GM23248 (cell line): ENCODE measurements around the gene THSD4. TPM values are rescaled to one million over a fixed set of nuclear protein-coding genes. Genes with fewer than 3 reads are reported as not detected.

Source experiments
- DNase-seq: peaks from one replicate; pipeline ENCODE4 v3.0.0-alpha.2; 2015
- H2AFZ ChIP-seq: fragments of 200-600 bp; sonication (generic); 2 replicates; pipeline ENCODE4 v1.6.1; 2016; ENCODE audit warnings: antibody characterized with exemption
- H3F3A ChIP-seq: fragments of 200-600 bp; sonication (generic); 2 replicates; pipeline ENCODE4 v1.6.1; 2016; ENCODE audit warnings: mild to moderate bottlenecking, antibody characterized with exemption, mixed run types; ENCODE audit not compliant: insufficient read depth
- H3K27ac ChIP-seq: fragments of 200-600 bp; sonication (generic); 2 replicates; pipeline ENCODE4 v1.5.1; 2016; ENCODE audit warnings: mild to moderate bottlenecking
- H3K27me3 ChIP-seq: fragments of 200-600 bp; sonication (generic); replicated peaks from 2 replicates; pipeline ENCODE4 v1.6.1; 2016; ENCODE audit warnings: mild to moderate bottlenecking; ENCODE audit not compliant: insufficient read depth
- H3K36me3 ChIP-seq: fragments of 200-600 bp; sonication (generic); 2 replicates; pipeline ENCODE4 v1.6.1; 2016; ENCODE audit warnings: low read depth, mild to moderate bottlenecking
- H3K4me1 ChIP-seq: fragments of 200-600 bp; sonication (generic); 2 replicates; pipeline ENCODE4 v1.6.1; 2016; ENCODE audit warnings: mild to moderate bottlenecking; ENCODE audit not compliant: insufficient read depth
- H3K4me2 ChIP-seq: fragments of 200-600 bp; sonication (generic); one replicate; pipeline ENCODE4 v1.6.1; 2016; ENCODE audit warnings: mild to moderate bottlenecking; ENCODE audit not compliant: unreplicated experiment
- H3K4me3 ChIP-seq: fragments of 200-600 bp; sonication (generic); 2 replicates; pipeline ENCODE4 v1.5.1; 2016; ENCODE audit warnings: mild to moderate bottlenecking
- H3K79me2 ChIP-seq: fragments of 200-600 bp; sonication (generic); 2 replicates; pipeline ENCODE4 v1.6.1; 2016; ENCODE audit warnings: mild to moderate bottlenecking; ENCODE audit not compliant: insufficient read depth
- H3K9ac ChIP-seq: fragments of 200-600 bp; sonication (generic); 2 replicates; pipeline ENCODE4 v1.6.1; 2016; ENCODE audit warnings: mild to moderate bottlenecking
- H3K9me2 ChIP-seq: fragments of 200-600 bp; sonication (generic); 2 replicates; pipeline ENCODE4 v1.6.1; 2016; ENCODE audit warnings: mixed run types, mild to moderate bottlenecking, moderate library complexity; ENCODE audit not compliant: insufficient read depth
- H3K9me3 ChIP-seq: fragments of 200-600 bp; sonication (generic); one replicate; pipeline ENCODE4 v1.6.1; 2017; ENCODE audit warnings: low read depth
- H4K20me1 ChIP-seq: fragments of 200-600 bp; sonication (generic); 2 replicates; pipeline ENCODE4 v1.6.0; 2016; ENCODE audit not compliant: insufficient read depth
- EZH2 ChIP-seq: fragments of 200-600 bp; sonication (generic); IDR thresholded peaks from 2 replicates; pipeline ENCODE4 v1.6.1; 2018; ENCODE audit warnings: antibody characterized with exemption, mild to moderate bottlenecking; ENCODE audit not compliant: insufficient read depth, poor library complexity, severe bottlenecking
- EZH2phosphoT487 ChIP-seq: fragments of 200-600 bp; sonication (generic); IDR thresholded peaks from 2 replicates; pipeline ENCODE4 v1.6.1; 2018; ENCODE audit warnings: antibody characterized with exemption, moderate library complexity, mild to moderate bottlenecking, low read depth; ENCODE audit not compliant: insufficient read depth
- WGBS, 2 experiments: methylation state at CpG; one replicate each; pipeline ENCODE4 v1.1.6; 2015 to 2017; ENCODE audit warnings: low lambda C conversion rate in 2 of 2, low coverage in 1 of 2; ENCODE audit errors: missing lambda C conversion rate in 2 of 2; 5-methylcytosine and 5-hydroxymethylcytosine counted together
- in situ Hi-C: fragments of 300-500 bp; cut with MboI; formaldehyde crosslinking; loops from 2 replicates; pipeline ENCODE4 v1.15.0; 2020
- polyA plus RNA-seq: library from polyadenylated mRNA; unstranded; fragments of >200 nt; fragmentation: Nextera tagmentation; extraction: Ambion mirVana; gene quantifications from 2 replicates; pipeline ENCODE4 v1.2.1, GENCODE V29; 2016
- total RNA-seq: library from RNA; depleted of rRNA; stranded (reverse); fragments of >200 nt; shearing (Covaris generic); gene quantifications from 2 replicates; pipeline ENCODE4 v1.2.3, GENCODE V29; 2014

Gene THSD4
- total and polyA plus RNA-seq, 2 experiments from 2014 or later, result 14.2 to 58.9 TPM

DNA sequence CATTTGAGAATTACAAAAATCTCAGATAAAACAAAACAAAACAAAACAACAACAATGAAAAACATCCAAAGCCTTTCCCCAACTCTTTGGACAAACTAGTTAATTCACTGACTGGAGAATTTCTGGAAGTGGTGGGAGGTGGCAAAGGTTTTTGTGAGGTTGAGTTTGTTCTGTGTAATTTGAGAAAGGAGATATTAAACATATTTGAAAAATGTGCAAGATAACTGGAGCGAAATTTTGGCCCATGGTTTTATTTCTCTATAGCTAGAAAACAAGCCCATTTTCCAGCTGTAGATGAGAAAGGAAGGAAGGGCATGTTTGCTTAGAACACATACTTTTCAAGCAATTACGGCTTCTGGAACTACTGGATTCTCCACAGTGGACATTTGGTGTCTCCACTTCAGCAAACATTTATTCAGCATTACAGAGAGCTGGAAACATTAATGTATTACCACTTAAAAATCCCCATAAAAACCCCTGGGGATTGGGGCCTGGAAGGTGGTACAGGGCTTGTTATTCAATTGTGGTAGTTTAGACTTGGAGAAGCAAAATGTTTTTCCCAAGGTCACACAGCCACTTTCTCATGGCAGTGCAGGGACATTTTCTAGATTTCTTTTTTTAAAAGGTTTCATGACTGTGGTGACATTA lies 135.8 kb downstream of the THSD4 start:
- no peak overlapping the region for H3K4me3 ChIP-seq
- in situ Hi-C loops, result no loop called here
- no peaks in the 10 kb centered on the region for H4K20me1 ChIP-seq
- H3K9me3 ChIP-seq, result no peaks in the 10 kb centered on the region
- no peaks in the 10 kb centered on the region for H3F3A ChIP-seq
- H2AFZ ChIP-seq, result no peak overlapping the region
- no peak for DNase-seq
- H3K4me2 ChIP-seq, result no peak overlapping the region
- H3K9me2 ChIP-seq, result no peaks in the 10 kb centered on the region
- H3K79me2 ChIP-seq, result no peaks in the 10 kb centered on the region
- H3K36me3 ChIP-seq, result peaks cover 2% of the 10 kb centered on the region; the same call in 1 of the 2 replicates
- peaks cover 11% of the 10 kb centered on the region for H3K4me1 ChIP-seq
- WGBS, 2 experiments, result 68 to 77% methylated on average over 2 of the region's 2 CpGs
- no peak overlapping the region for H3K9ac ChIP-seq
- H3K27ac ChIP-seq, result no peak overlapping the region
- TF ChIP-seq EZH2, result no peak
- no peak for TF ChIP-seq EZH2phosphoT487
- no peaks in the 10 kb centered on the region for H3K27me3 ChIP-seq

DNA sequence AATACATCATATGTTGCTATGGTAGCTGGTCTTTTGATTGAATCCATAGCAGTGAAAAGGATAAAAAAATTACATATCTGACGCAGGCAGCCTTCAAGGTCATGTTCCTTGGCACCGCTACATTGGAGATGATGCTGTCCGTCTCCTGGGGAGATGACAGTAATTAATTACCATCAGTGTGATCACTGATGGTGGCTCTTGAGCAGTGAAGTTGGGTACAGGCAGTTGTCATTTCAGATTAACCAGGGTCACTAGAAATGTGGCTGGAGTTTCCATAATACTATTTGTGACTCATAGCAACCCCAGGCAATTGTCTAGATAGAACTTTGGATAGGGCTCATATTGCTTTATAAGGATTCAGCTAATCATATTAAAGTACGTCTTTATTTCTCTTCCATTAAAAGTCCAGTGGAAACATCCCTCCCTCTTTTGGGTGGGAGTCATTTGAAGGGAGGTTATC lies 136.3 kb downstream of the THSD4 start:
- Histone ChIP-seq H3K9ac (no peak overlapping the region), H3K4me2 (no peak overlapping the region)

DNA sequence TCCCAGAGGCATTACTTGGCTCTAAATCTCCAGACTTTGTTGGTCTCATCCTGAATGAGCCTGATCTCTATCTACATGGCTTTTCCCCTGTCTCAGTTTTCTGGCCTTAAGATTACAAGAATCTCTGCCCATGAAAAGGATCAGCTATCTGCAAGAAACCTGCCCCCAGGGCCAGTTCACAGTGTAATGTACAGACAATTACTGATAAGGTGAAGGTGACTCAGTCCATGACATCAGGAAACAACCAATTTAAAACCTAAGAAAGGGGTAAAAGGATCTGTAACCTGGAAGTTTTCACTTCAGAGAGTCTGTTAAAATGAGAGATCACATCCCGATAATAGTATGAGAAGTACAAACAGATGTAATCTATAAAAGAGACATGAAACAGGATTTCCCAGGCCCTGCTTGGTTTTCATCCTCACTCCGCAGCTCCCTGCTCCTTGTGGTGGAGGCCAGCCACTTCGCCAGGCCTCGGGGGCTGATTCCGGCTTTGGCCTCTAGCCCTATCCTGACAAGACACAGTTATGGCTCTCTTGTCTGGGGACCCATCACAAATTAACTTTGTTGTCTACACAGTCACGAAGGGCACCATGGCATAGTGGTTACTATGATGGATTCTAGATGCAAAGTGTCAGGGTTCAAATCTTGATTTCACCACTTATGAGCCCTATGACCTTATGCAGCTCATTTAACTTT lies 136.9 kb downstream of the THSD4 start:
- no peaks in the 10 kb centered on the region for H3F3A ChIP-seq
- H3K79me2 ChIP-seq, result no peaks in the 10 kb centered on the region
- H3K9ac ChIP-seq, result no peak overlapping the region
- no peak overlapping the region for H2AFZ ChIP-seq
- H3K4me3 ChIP-seq, result no peak overlapping the region
- no peaks in the 10 kb centered on the region for H3K9me3 ChIP-seq
- DNase-seq, result peak; percentile 27
- in situ Hi-C loops, result no loop called here
- TF ChIP-seq EZH2phosphoT487 (no peak), EZH2 (no peak)
- no peaks in the 10 kb centered on the region for H4K20me1 ChIP-seq
- H3K4me2 ChIP-seq, result no peak overlapping the region
- H3K4me1 ChIP-seq, result peaks cover 11% of the 10 kb centered on the region
- WGBS, 2 experiments, result 96 to 99% methylated on average over 6 of the region's 6 CpGs
- no peaks in the 10 kb centered on the region for H3K27me3 ChIP-seq
- H3K9me2 ChIP-seq, result no peaks in the 10 kb centered on the region
- no peak overlapping the region for H3K27ac ChIP-seq
- no peaks in the 10 kb centered on the region; the same call in 1 of the 2 replicates for H3K36me3 ChIP-seq

More for the DNA sequence above, 136.3 kb downstream of the THSD4 start:
- 88 to 95% methylated on average over 4 of the region's 4 CpGs for WGBS, 2 experiments
- no peak for TF ChIP-seq EZH2phosphoT487
- TF ChIP-seq EZH2, result no peak
- Histone ChIP-seq H3F3A (no peaks in the 10 kb centered on the region), H3K4me3 (no peak overlapping the region), H3K4me1 (peaks cover 11% of the 10 kb centered on the region), H2AFZ (no peak overlapping the region), H3K9me3 (no peaks in the 10 kb centered on the region), H3K79me2 (no peaks in the 10 kb centered on the region), H4K20me1 (no peaks in the 10 kb centered on the region), H3K36me3 (no peaks in the 10 kb centered on the region; the same call in 1 of the 2 replicates), H3K27me3 (no peaks in the 10 kb centered on the region), H3K9me2 (no peaks in the 10 kb centered on the region), H3K27ac (no peak overlapping the region)
- no peak for DNase-seq
- in situ Hi-C loops, result no loop called here

DNA sequence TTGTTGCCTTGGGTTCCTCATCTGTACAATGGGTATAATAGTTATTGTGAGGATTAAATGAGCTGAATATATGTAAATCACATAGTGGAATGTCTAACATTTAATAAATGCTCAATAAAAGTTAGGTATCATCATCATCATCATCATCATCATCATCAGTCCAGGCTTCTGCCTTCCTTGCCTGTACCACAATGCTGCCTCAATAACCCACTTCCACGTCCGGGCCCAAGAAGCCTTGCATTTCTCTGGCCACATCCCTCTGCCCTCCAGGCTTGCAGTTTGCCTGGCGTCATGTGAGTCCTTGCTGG lies 137.4 kb downstream of the THSD4 start:
- Histone ChIP-seq H3F3A (no peaks in the 10 kb centered on the region), H3K4me2 (no peak overlapping the region), H3K27ac (no peak overlapping the region), H4K20me1 (no peaks in the 10 kb centered on the region), H3K79me2 (no peaks in the 10 kb centered on the region), H3K4me1 (peaks cover 11% of the 10 kb centered on the region), H3K9me3 (no peaks in the 10 kb centered on the region), H3K9ac (no peak overlapping the region), H3K27me3 (no peaks in the 10 kb centered on the region), H3K9me2 (no peaks in the 10 kb centered on the region), H3K4me3 (no peak overlapping the region), H3K36me3 (no peaks in the 10 kb centered on the region; the same call in 1 of the 2 replicates), H2AFZ (no peak overlapping the region)
- WGBS, 2 experiments, result 99 to 100% methylated on average over 3 of the region's 3 CpGs
- no peak for TF ChIP-seq EZH2phosphoT487
- no peak for DNase-seq
- in situ Hi-C loops, result no loop called here
